SKM-1 treated with dmso at 0.1 percent for 144 hours (cell line): ENCODE measurements around the gene SLC34A1.
"Not testable (repeated sequence)": the region's sequence is repeated elsewhere in the genome, so short reads cannot be mapped to it uniquely, and the experiment has no call there.

Experiments used
- DNase-seq: peaks from one replicate; lab custom pipeline; 2025; ENCODE audit not compliant: unreplicated experiment; lab: John Stamatoyannopoulos, UW

The SLC34A1 gene

GRCh38 chr5:177355162-177355867, 28.9 kb upstream of the SLC34A1 start:
- no peak for DNase-seq

GRCh38 chr5:177355868-177356168, 28.4 kb upstream of the SLC34A1 start:
- DNase-seq: peak; percentile 28

GRCh38 chr5:177356746-177357145, 27.5 kb upstream of the SLC34A1 start:
- no peak for DNase-seq

- no peak for DNase-seq
Observed at GRCh38 chr5:177357146-177357458, 27.1 kb upstream of the SLC34A1 start.

GRCh38 chr5:177357459-177358351, 26.5 kb upstream of the SLC34A1 start, which contains the start of gene RGS14:
Gene RGS14, plus strand, starts transcription at chr5:177357924. Its CDS starts 101 bp downstream, at chr5:177358025.
- DNase-seq: peak; percentile 96

GRCh38 chr5:177358370-177358819, 25.8 kb upstream of the SLC34A1 start:
- DNase-seq: no peak

- no peak for DNase-seq
Observed at GRCh38 chr5:177359451-177359851, 24.8 kb upstream of the SLC34A1 start.

- no peak for DNase-seq
Observed at GRCh38 chr5:177359860-177360259, 24.4 kb upstream of the SLC34A1 start.

- not testable (repeated sequence) for DNase-seq
Observed at GRCh38 chr5:177360740-177361139, 23.5 kb upstream of the SLC34A1 start.

GRCh38 chr5:177361418-177362291, 22.6 kb upstream of the SLC34A1 start:
- peak; percentile 72 for DNase-seq

GRCh38 chr5:177362292-177362609, 22.0 kb upstream of the SLC34A1 start:
- DNase-seq: no peak

- no peak for DNase-seq
Observed at GRCh38 chr5:177362610-177363507, 21.4 kb upstream of the SLC34A1 start.

- DNase-seq: no peak
Observed at GRCh38 chr5:177363565-177363964, 20.7 kb upstream of the SLC34A1 start.

GRCh38 chr5:177364159-177364962, 19.9 kb upstream of the SLC34A1 start:
- no peak for DNase-seq

- DNase-seq: no peak
Observed at GRCh38 chr5:177365845-177366527, 18.2 kb upstream of the SLC34A1 start.

- no peak for DNase-seq
Observed at GRCh38 chr5:177366528-177367322, 17.5 kb upstream of the SLC34A1 start.

GRCh38 chr5:177367323-177367848, 16.8 kb upstream of the SLC34A1 start:
- no peak for DNase-seq
